ENCODE measurements around the gene FGD5.
A peak's percentile ranks its signal among the peaks of the same experiment; 100 is the strongest.
"Not testable (repeated sequence)": the region's sequence is repeated elsewhere in the genome, so short reads cannot be mapped to it uniquely, and the experiment has no call there.

FGD5 gene

GRCh38 chr3:14806641-14807263 is 12.0 kb upstream of the FGD5 start:
- DNase-seq, result peak; percentile 87 to 95

GRCh38 chr3:14808025-14808424 is 10.7 kb upstream of the FGD5 start:
- DNase-seq, result no peak

GRCh38 chr3:14808502-14809266 is 10.1 kb upstream of the FGD5 start:
- DNase-seq, result no peak

GRCh38 chr3:14809611-14810010 is 9.2 kb upstream of the FGD5 start:
- DNase-seq, result not testable (repeated sequence)

- DNase-seq, result peak; percentile 55 to 60
Measured at GRCh38 chr3:14810070-14810791, 8.5 kb upstream of the FGD5 start.

GRCh38 chr3:14810801-14811661 is 7.7 kb upstream of the FGD5 start:
- DNase-seq, result no peak

GRCh38 chr3:14811684-14812083 is 7.1 kb upstream of the FGD5 start:
- DNase-seq, result no peak

GRCh38 chr3:14812196-14812790 is 6.5 kb upstream of the FGD5 start:
- no peak for DNase-seq

GRCh38 chr3:14814411-14814871 is 4.3 kb upstream of the FGD5 start:
- no peak for DNase-seq

- no peak for DNase-seq
Measured at GRCh38 chr3:14816359-14816758, 2.4 kb upstream of the FGD5 start.

- DNase-seq, result no peak
Measured at GRCh38 chr3:14819671-14820070, 909 bp downstream of the FGD5 start.

GRCh38 chr3:14820156-14820555 is 1.4 kb downstream of the FGD5 start:
- DNase-seq, result no peak

- DNase-seq, result no peak
Measured at GRCh38 chr3:14821151-14821550, 2.4 kb downstream of the FGD5 start.

- no peak for DNase-seq
Measured at GRCh38 chr3:14822134-14822533, 3.4 kb downstream of the FGD5 start.

- peak in 1 of 2 donors; percentile 47 for DNase-seq
Measured at GRCh38 chr3:14822670-14823390, 4.1 kb downstream of the FGD5 start.

- peak; percentile 58 to 65 for DNase-seq
Measured at GRCh38 chr3:14823393-14823792, 4.6 kb downstream of the FGD5 start.

GRCh38 chr3:14823910-14824629 is 5.3 kb downstream of the FGD5 start:
- peak; percentile 64 to 73 for DNase-seq

GRCh38 chr3:14824646-14825045 is 5.9 kb downstream of the FGD5 start:
- no peak for DNase-seq

- DNase-seq, result no peak
Measured at GRCh38 chr3:14826069-14826468, 7.3 kb downstream of the FGD5 start.

GRCh38 chr3:14827776-14828175 is 9.0 kb downstream of the FGD5 start:
- DNase-seq, result no peak

- DNase-seq, result no peak
Measured at GRCh38 chr3:14829811-14830210, 11.0 kb downstream of the FGD5 start.

Measured in inflammatory macrophage treated with lipopolysaccharide for 1 hour (primary cell).